Raji (cell line): Measurements from ENCODE around the gene COL15A1.

ENCODE experiments used
- POLR2A ChIP-seq: IDR thresholded peaks from 2 replicates; pipeline ENCODE4 v1.6.1; 2011; ENCODE audit warnings: low read depth, low read length, control low read depth; ENCODE audit not compliant: insufficient read depth

The COL15A1 gene

GRCh38 chr9:98961513-98962180 lies 17.9 kb downstream of the COL15A1 start:
- no peak for TF ChIP-seq POLR2A

- TF ChIP-seq POLR2A, result no peak
These were observed 18.5 kb downstream of the COL15A1 start for GRCh38 chr9:98962181-98962560.

- no peak for TF ChIP-seq POLR2A
These were observed 19.2 kb downstream of the COL15A1 start for GRCh38 chr9:98962861-98963260.

GRCh38 chr9:98964201-98964600 lies 20.5 kb downstream of the COL15A1 start:
- no peak for TF ChIP-seq POLR2A

- TF ChIP-seq POLR2A, result no peak
These were observed 21.2 kb downstream of the COL15A1 start for GRCh38 chr9:98964911-98965336.

GRCh38 chr9:98966676-98967075 lies 23.0 kb downstream of the COL15A1 start:
- TF ChIP-seq POLR2A, result no peak

- no peak for TF ChIP-seq POLR2A
These were observed 23.6 kb downstream of the COL15A1 start for GRCh38 chr9:98967257-98967656.

GRCh38 chr9:98967680-98968079 lies 24.0 kb downstream of the COL15A1 start:
- no peak for TF ChIP-seq POLR2A

GRCh38 chr9:98968601-98969337 lies 25.1 kb downstream of the COL15A1 start:
- TF ChIP-seq POLR2A, result no peak

- no peak for TF ChIP-seq POLR2A
These were observed 26.9 kb downstream of the COL15A1 start for GRCh38 chr9:98970532-98971041.

GRCh38 chr9:98971168-98971914 lies 27.6 kb downstream of the COL15A1 start:
- no peak for TF ChIP-seq POLR2A

GRCh38 chr9:98971915-98972223 lies 28.2 kb downstream of the COL15A1 start:
- no peak for TF ChIP-seq POLR2A

GRCh38 chr9:98972716-98973115 lies 29.0 kb downstream of the COL15A1 start:
- TF ChIP-seq POLR2A, result no peak

- no peak for TF ChIP-seq POLR2A
These were observed 29.5 kb downstream of the COL15A1 start for GRCh38 chr9:98973171-98973570.

- no peak for TF ChIP-seq POLR2A
These were observed 29.9 kb downstream of the COL15A1 start for GRCh38 chr9:98973576-98973975.

GRCh38 chr9:98974106-98974505 lies 30.4 kb downstream of the COL15A1 start:
- no peak for TF ChIP-seq POLR2A

- TF ChIP-seq POLR2A, result no peak
These were observed 30.8 kb downstream of the COL15A1 start for GRCh38 chr9:98974554-98974953.
